Neuronal stem cell (in vitro differentiated cells): ENCODE measurements around the gene PCYT2.

Source experiments
- DNase-seq: peaks from one replicate; pipeline ENCODE4 v3.0.0-alpha.2; 2013; ENCODE audit warnings: low spot score
- H2AFZ ChIP-seq: one replicate; pipeline ENCODE4 v1.6.1; 2013; ENCODE audit warnings: mild to moderate bottlenecking, low read length, inconsistent platforms
- H2AK5ac ChIP-seq: 2 replicates; pipeline ENCODE4 v1.6.1; 2013; ENCODE audit warnings: low read depth, mild to moderate bottlenecking, inconsistent platforms, low read length, moderate library complexity, mixed read lengths
- H2BK120ac ChIP-seq: 2 replicates; pipeline ENCODE4 v1.6.1; 2013; ENCODE audit warnings: low read depth, mild to moderate bottlenecking, inconsistent platforms, low read length, moderate library complexity, mixed read lengths
- H2BK12ac ChIP-seq: one replicate; pipeline ENCODE4 v1.6.1; 2013; ENCODE audit warnings: low read length, inconsistent platforms
- H2BK15ac ChIP-seq: 2 replicates; pipeline ENCODE4 v1.6.1; 2013; ENCODE audit warnings: mild to moderate bottlenecking, low read length, inconsistent platforms, mixed read lengths
- H2BK5ac ChIP-seq: one replicate; pipeline ENCODE4 v1.6.1; 2013; ENCODE audit warnings: inconsistent platforms, mild to moderate bottlenecking, low read length, moderate library complexity
- H3K14ac ChIP-seq: one replicate; pipeline ENCODE4 v1.6.1; 2013; ENCODE audit warnings: low read length, inconsistent platforms
- H3K18ac ChIP-seq: 2 replicates; pipeline ENCODE4 v1.6.1; 2013; ENCODE audit warnings: low read length, inconsistent platforms
- H3K23ac ChIP-seq: 2 replicates; pipeline ENCODE4 v1.6.1; 2013; ENCODE audit warnings: low read depth, mild to moderate bottlenecking, mixed read lengths, low read length, inconsistent platforms; ENCODE audit not compliant: poor library complexity
- H3K27ac ChIP-seq: replicated peaks from 3 replicates; pipeline ENCODE4 v1.5.1; 2013; ENCODE audit warnings: low read length, inconsistent platforms
- H3K27me3 ChIP-seq, 3 experiments: 2 replicates each; pipeline ENCODE4 v1.6.1; 2013; ENCODE audit warnings: low read length in 3 of 3, mild to moderate bottlenecking in 2 of 3, inconsistent platforms in 1 of 3, low read depth in 1 of 3, mixed read lengths in 1 of 3, moderate library complexity in 1 of 3; ENCODE audit not compliant: control insufficient read depth in 3 of 3, insufficient read depth in 3 of 3
- H3K36me3 ChIP-seq, 2 donors: replicated peaks in 1 of 2; 2 replicates each; pipeline ENCODE4 v1.6.1; 2013; ENCODE audit warnings: low read length in 2 of 2; ENCODE audit not compliant: control insufficient read depth in 2 of 2, insufficient read depth in 2 of 2
- H3K4ac ChIP-seq: 2 replicates; pipeline ENCODE4 v1.6.1; 2013; ENCODE audit warnings: inconsistent platforms, mild to moderate bottlenecking, low read length, moderate library complexity
- H3K4me1 ChIP-seq, 2 donors: 1 replicate in 1 of 2; 2 replicates in 1 of 2; pipeline ENCODE4 v1.6.1; 2013; ENCODE audit warnings: low read length in 2 of 2, low read depth in 1 of 2; ENCODE audit not compliant: control insufficient read depth in 2 of 2, insufficient read depth in 1 of 2
- H3K4me2 ChIP-seq: one replicate; pipeline ENCODE4 v1.6.1; 2013; ENCODE audit warnings: mild to moderate bottlenecking, low read length, inconsistent platforms; ENCODE audit not compliant: insufficient read depth, poor library complexity, severe bottlenecking
- H3K4me3 ChIP-seq, 2 donors: 2 replicates each; pipeline ENCODE4 v1.5.1; 2013; ENCODE audit warnings: low read length in 2 of 2, mild to moderate bottlenecking in 2 of 2, inconsistent platforms in 1 of 2, moderate library complexity in 1 of 2
- H3K79me1 ChIP-seq: one replicate; pipeline ENCODE4 v1.6.1; 2013; ENCODE audit warnings: low read depth, mild to moderate bottlenecking, inconsistent platforms, low read length, moderate library complexity
- H3K9ac ChIP-seq: one replicate; pipeline ENCODE4 v1.6.1; 2013; ENCODE audit warnings: mild to moderate bottlenecking, low read depth, low read length, inconsistent platforms; ENCODE audit not compliant: poor library complexity
- H3K9me3 ChIP-seq, 2 donors: replicated peaks in 1 of 2; 2 replicates each; pipeline versions ENCODE3 to v1.6.1; 2013; ENCODE audit warnings: low read length in 2 of 2, mild to moderate bottlenecking in 2 of 2, inconsistent platforms in 1 of 2, low read depth in 1 of 2, mixed read lengths in 1 of 2, moderate library complexity in 1 of 2; ENCODE audit not compliant: control insufficient read depth in 2 of 2, insufficient read depth in 1 of 2
- H4K8ac ChIP-seq: one replicate; pipeline ENCODE4 v1.6.1; 2013; ENCODE audit warnings: low read depth, mild to moderate bottlenecking, inconsistent platforms, low read length, moderate library complexity
- H4K91ac ChIP-seq: one replicate; pipeline ENCODE4 v1.6.1; 2013; ENCODE audit warnings: low read length, low read depth, mild to moderate bottlenecking, inconsistent platforms; ENCODE audit not compliant: poor library complexity
- WGBS, 2 donors: extraction: QIAGEN DNeasy Blood & Tissue Kit; methylation state at CpG; one replicate each; pipeline ENCODE4 v1.1.7; 2013; ENCODE audit warnings: missing lambda C conversion rate in 2 of 2, mixed read lengths in 1 of 2; ENCODE audit not compliant: insufficient read length in 2 of 2, insufficient replicate concordance in 1 of 2; ENCODE audit errors: extremely low coverage in 2 of 2; 5-methylcytosine and 5-hydroxymethylcytosine counted together

Gene PCYT2

DNA sequence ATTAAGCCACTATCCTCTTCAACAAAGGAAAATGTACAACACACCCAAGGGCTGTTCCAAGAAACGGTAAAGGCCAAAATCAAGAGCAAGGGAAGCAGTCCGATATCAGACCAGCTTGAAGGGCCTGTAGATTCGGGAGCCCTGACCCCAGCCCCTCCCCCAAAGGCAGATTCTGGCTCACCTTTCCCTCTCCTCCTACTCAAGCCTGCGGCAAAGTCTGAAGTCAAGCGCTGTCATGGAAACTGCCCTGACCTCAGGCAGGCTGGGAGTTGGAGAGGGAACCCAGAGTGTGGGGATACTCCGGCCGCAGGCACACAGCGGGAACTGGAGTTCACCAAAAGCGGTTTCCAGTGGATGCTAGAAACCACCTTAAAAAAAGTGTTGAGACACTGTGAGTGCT is 21.6 kb downstream of the PCYT2 start:
- H2AK5ac ChIP-seq: no peak overlapping the region
- H3K9me3 ChIP-seq: no peaks in the 10 kb centered on the region
- H3K4ac ChIP-seq: no peak overlapping the region
- H3K23ac ChIP-seq: no peak overlapping the region
- no peak overlapping the region for H4K91ac ChIP-seq
- no peak overlapping the region for H3K14ac ChIP-seq
- H3K36me3 ChIP-seq: peaks cover 60 to 73% of the 10 kb centered on the region in 2 donors
- H2BK120ac ChIP-seq: no peak overlapping the region
- no peak overlapping the region for H2BK15ac ChIP-seq
- H2AFZ ChIP-seq: no peak overlapping the region
- H3K18ac ChIP-seq: no peak overlapping the region
- no peak overlapping the region for H3K9ac ChIP-seq
- no peak overlapping the region for H3K4me2 ChIP-seq
- H3K27me3 ChIP-seq: no peaks in the 10 kb centered on the region
- peaks cover 20% of the 10 kb centered on the region for H3K79me1 ChIP-seq
- no peak overlapping the region for H2BK5ac ChIP-seq
- WGBS, 2 donors: no CpG with 5 or more reads among the region's 9 CpGs
- peak overlapping the region in 1 of 2 donors; percentile 73 for H3K4me3 ChIP-seq
- no peak overlapping the region for H2BK12ac ChIP-seq
- DNase-seq: no peak
- no peak overlapping the region for H3K27ac ChIP-seq
- H3K4me1 ChIP-seq: peaks cover 7 to 17% of the 10 kb centered on the region in 2 donors
- H4K8ac ChIP-seq: no peak overlapping the region

GRCh38 chr17:81888988-81889595 is 22.1 kb downstream of the PCYT2 start:
- Histone ChIP-seq H2AK5ac (no peak overlapping the region), H3K4me3 (peak overlapping the region in 1 of 2 donors; percentile 23), H3K14ac (no peak overlapping the region), H4K8ac (no peak overlapping the region), H2AFZ (no peak overlapping the region), H3K23ac (peak overlapping the region; percentile 26), H3K27ac (no peak overlapping the region), H2BK15ac (no peak overlapping the region), H3K36me3 (peaks cover 61 to 73% of the 10 kb centered on the region in 2 donors), H3K9ac (no peak overlapping the region), H4K91ac (no peak overlapping the region), H3K27me3 (no peaks in the 10 kb centered on the region), H3K79me1 (peaks cover 18% of the 10 kb centered on the region), H3K18ac (no peak overlapping the region), H3K9me3 (no peaks in the 10 kb centered on the region), H3K4me2 (no peak overlapping the region), H2BK5ac (no peak overlapping the region), H3K4me1 (peaks cover 7 to 17% of the 10 kb centered on the region in 2 donors), H2BK12ac (no peak overlapping the region), H2BK120ac (peak overlapping the region; percentile 63), H3K4ac (no peak overlapping the region)
- DNase-seq: no peak
- no CpG with 5 or more reads among the region's 16 CpGs for WGBS, 2 donors

DNA sequence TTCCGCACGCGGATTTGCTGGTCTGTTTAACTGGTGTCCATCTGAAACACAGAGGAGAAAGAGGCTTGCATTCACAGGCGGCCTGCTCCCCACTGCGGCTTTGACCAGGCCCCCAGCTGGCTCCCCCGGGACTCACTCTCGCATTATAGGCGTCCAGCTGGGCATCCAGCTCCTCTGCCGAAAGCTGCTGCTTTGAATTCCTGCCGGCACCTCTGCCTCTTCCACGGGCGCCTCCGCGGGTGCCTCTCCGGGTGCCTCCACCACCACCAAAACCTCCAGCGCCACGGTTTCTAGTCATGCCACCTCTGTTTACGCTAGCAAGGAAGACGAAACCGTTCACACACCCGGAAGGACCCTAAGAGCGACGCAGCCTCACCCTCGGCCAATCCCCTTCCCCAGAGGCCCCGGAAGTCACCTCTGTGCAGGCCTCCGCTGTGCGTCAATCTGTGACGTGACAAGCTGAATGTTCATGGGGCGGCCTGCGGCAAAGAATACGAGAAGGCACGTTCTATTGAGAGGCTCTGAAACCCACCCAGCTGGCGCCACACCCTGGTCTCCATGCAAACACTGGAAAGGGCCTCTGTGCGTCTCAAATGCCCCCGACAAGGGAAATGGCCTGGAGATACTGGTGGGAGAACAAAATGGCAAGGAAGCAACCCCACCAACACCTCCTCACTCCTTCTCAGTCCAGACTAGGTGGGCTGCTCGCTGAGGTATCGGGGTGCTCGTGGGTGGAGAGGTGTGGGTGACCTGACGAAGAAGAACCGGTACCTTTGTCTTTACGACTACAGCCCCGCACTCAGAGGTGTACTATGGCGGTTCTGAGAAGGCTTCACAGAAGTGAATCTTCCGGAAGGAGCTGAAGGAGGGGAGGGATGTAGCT is 22.9 kb downstream of the PCYT2 start:
- Histone ChIP-seq H2BK12ac (no peak overlapping the region), H3K4me3 (peak overlapping the region in 1 of 2 donors; percentile 2), H2BK120ac (peak overlapping the region; percentile 63), H3K23ac (peak overlapping the region; percentile 26), H3K18ac (no peak overlapping the region), H3K36me3 (peaks cover 59 to 69% of the 10 kb centered on the region in 2 donors), H3K4me2 (no peak overlapping the region), H3K14ac (no peak overlapping the region), H2AK5ac (no peak overlapping the region), H3K4ac (no peak overlapping the region), H2BK15ac (no peak overlapping the region), H3K9me3 (no peaks in the 10 kb centered on the region), H3K79me1 (peaks cover 18% of the 10 kb centered on the region), H3K9ac (no peak overlapping the region), H2AFZ (no peak overlapping the region), H3K27me3 (no peaks in the 10 kb centered on the region), H4K91ac (no peak overlapping the region), H3K4me1 (peaks cover 7 to 17% of the 10 kb centered on the region in 2 donors), H4K8ac (no peak overlapping the region), H3K27ac (no peak overlapping the region), H2BK5ac (no peak overlapping the region)
- no CpG with 5 or more reads among the region's 44 CpGs for WGBS, 2 donors
- DNase-seq: no peak

GRCh38 chr17:81885869-81886548 is 25.2 kb downstream of the PCYT2 start:
- peaks cover 7 to 15% of the 10 kb centered on the region in 2 donors for H3K4me1 ChIP-seq
- H2BK12ac ChIP-seq: no peak overlapping the region
- no peak overlapping the region for H2AFZ ChIP-seq
- no peak overlapping the region for H2BK120ac ChIP-seq
- H3K9me3 ChIP-seq: no peaks in the 10 kb centered on the region
- no peak for DNase-seq
- no peak overlapping the region for H4K8ac ChIP-seq
- no peak overlapping the region for H2BK5ac ChIP-seq
- no peaks in the 10 kb centered on the region for H3K27me3 ChIP-seq
- no peak overlapping the region for H4K91ac ChIP-seq
- no peak overlapping the region for H3K27ac ChIP-seq
- H3K4me3 ChIP-seq: no peak overlapping the region
- H3K14ac ChIP-seq: no peak overlapping the region
- peaks cover 16% of the 10 kb centered on the region for H3K79me1 ChIP-seq
- H3K18ac ChIP-seq: no peak overlapping the region
- no peak overlapping the region for H3K4ac ChIP-seq
- no CpG with 5 or more reads among the region's 11 CpGs for WGBS, 2 donors
- peaks cover 59 to 86% of the 10 kb centered on the region in 2 donors for H3K36me3 ChIP-seq
- no peak overlapping the region for H3K4me2 ChIP-seq
- no peak overlapping the region for H3K9ac ChIP-seq
- H2BK15ac ChIP-seq: no peak overlapping the region
- H2AK5ac ChIP-seq: no peak overlapping the region
- H3K23ac ChIP-seq: no peak overlapping the region
